Measurements from ENCODE around the gene RASAL3.

RASAL3 gene

GRCh38 chr19:15432629-15433518, 31.5 kb downstream of the RASAL3 start:
- peak; percentile 89 for DNase-seq

- DNase-seq = no peak
Observed at GRCh38 chr19:15432018-15432494, 32.3 kb downstream of the RASAL3 start.

GRCh38 chr19:15431396-15432017, 32.8 kb downstream of the RASAL3 start:
- DNase-seq = no peak

GRCh38 chr19:15430526-15431120, 33.7 kb downstream of the RASAL3 start:
- DNase-seq = no peak

GRCh38 chr19:15429825-15430467, 34.4 kb downstream of the RASAL3 start:
- DNase-seq = no peak

GRCh38 chr19:15428956-15429824, 35.2 kb downstream of the RASAL3 start:
- DNase-seq = no peak

GRCh38 chr19:15427991-15428471, 36.3 kb downstream of the RASAL3 start:
- DNase-seq = no peak

GRCh38 chr19:15427350-15427700, 37.0 kb downstream of the RASAL3 start:
- no peak for DNase-seq

- DNase-seq = no peak
Observed at GRCh38 chr19:15426485-15427349, 37.6 kb downstream of the RASAL3 start.

GRCh38 chr19:15425321-15425950, 38.9 kb downstream of the RASAL3 start:
- DNase-seq = no peak

- no peak for DNase-seq
Observed at GRCh38 chr19:15424692-15425272, 39.6 kb downstream of the RASAL3 start.

GRCh38 chr19:15424121-15424520, 40.2 kb downstream of the RASAL3 start:
- no peak for DNase-seq

- DNase-seq = no peak
Observed at GRCh38 chr19:15423130-15423529, 41.2 kb downstream of the RASAL3 start.

- no peak for DNase-seq
Observed at GRCh38 chr19:15422296-15423075, 41.9 kb downstream of the RASAL3 start.

GRCh38 chr19:15421721-15422260, 42.6 kb downstream of the RASAL3 start:
- DNase-seq = no peak

- no peak for DNase-seq
Observed at GRCh38 chr19:15421136-15421695, 43.1 kb downstream of the RASAL3 start.

- no peak for DNase-seq
Observed at GRCh38 chr19:15419413-15420025, 44.8 kb downstream of the RASAL3 start.
